GM21390 (cell line): ENCODE results near the gene SEPTIN10.
"Not testable (repeated sequence)": the region's sequence is repeated elsewhere in the genome, so short reads cannot be mapped to it uniquely, and the experiment has no call there.

Experiments
- ATAC-seq: cut with Tn5 transposase; IDR thresholded peaks from one replicate; pipeline ENCODE4 v1.9.1; 2021; ENCODE audit not compliant: unreplicated experiment

SEPTIN10 gene

DNA sequence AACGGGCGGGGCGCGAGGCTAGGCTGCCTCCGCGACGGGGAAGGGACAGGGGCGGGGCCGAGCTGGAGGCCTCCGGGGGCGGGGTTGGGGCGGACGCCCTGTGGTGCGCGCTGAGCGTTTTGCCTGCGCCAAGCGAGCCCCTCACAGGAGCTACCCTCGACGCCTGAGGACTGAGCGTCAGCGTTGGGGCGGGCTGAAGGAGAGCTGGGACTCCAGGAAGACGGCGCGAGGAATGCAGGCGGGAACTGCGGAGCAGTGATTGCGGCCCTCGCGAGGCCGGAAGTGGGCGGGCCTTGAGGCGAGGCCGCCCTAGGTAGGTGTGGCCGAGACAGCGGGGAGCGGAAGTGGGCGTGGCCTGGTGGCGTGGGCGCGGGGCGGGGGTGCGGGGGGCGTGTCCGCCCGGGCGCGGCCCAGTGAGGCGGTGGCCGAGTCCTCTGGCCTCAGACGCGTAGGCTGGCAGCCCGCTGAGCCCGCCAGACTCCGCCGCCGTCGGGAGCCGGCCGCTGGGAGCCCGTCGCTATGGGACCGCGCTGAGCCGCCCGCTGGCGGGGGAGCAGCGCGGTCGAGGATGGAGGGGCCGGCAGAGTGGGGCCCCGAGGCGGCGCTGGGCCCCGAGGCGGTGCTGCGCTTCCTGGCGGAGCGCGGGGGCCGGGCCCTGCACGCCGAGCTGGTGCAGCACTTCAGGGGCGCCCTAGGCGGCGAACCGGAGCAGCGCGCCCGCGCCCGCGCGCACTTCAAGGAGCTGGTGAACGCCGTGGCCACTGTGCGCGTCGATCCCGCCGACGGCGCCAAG lies at the start of gene SEPTIN10, which contains the start of gene SOWAHC:
TSS of gene SEPTIN10 (minus strand) at position 45 of the 793 bp plus-strand sequence. CDS start 139 bp downstream, outside the sequence.
TSS of gene SOWAHC (plus strand) at position 443 of the 793 bp plus-strand sequence. CDS start at position 569, 126 bp downstream.
- ATAC-seq: peak; percentile 79

DNA sequence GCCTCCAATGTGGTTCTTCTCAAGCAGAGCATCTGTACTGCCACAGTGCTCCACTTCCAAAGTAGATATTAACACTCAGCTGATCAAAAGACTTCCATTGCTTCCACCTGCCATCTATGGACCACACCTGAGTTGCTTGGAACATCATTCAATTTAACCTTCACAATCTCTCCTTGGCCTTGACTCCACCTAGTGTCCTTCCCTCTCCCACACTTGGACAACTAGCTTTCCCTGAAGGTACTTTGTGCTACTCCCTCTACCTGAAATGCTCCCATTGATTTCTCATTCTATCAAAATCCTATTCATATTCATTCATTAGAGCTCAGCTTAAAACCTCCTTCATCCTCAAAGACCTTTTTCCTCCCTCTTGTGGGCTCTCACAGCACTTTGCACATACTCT lies 49.1 kb upstream of the SEPTIN10 start:
- ATAC-seq: no peak

DNA sequence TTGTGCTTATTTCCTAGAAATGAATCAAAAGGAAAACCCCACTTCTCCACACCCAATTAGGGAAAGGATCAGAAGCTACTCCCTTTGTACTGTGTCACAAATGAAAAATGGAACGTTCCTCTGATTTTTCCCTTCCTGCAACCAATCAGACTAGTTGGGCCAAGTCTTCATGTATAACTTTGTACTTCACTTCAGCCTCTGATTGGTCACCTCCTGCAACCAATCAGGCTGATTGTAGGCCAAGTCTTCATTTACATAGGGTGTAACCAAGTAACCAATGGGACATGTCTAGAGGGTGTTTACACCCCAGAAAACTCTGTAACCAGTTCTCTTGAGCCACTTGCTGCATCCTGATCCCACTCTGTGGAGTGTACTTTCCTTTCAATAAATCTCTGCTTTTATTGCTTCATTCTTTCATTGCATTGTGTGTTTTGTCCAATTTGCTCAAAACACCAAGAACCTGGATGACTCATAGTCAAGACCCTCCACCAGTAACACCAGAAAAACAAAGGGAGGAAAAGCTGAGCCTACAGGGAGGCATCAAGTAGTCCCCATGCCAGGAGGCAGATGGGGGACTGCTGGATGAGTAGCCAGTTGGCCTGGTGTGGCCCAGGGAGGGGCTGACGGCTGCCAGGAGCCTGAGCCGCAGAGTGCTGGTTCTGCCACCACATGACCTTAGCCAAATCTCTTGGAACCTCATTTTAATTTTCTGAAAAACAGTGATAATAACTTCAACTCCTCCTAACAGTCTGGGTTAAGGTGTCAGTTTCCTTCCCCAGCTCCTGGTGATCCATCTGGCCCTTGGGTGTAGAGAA lies 46.5 kb upstream of the SEPTIN10 start:
- no peak for ATAC-seq

DNA sequence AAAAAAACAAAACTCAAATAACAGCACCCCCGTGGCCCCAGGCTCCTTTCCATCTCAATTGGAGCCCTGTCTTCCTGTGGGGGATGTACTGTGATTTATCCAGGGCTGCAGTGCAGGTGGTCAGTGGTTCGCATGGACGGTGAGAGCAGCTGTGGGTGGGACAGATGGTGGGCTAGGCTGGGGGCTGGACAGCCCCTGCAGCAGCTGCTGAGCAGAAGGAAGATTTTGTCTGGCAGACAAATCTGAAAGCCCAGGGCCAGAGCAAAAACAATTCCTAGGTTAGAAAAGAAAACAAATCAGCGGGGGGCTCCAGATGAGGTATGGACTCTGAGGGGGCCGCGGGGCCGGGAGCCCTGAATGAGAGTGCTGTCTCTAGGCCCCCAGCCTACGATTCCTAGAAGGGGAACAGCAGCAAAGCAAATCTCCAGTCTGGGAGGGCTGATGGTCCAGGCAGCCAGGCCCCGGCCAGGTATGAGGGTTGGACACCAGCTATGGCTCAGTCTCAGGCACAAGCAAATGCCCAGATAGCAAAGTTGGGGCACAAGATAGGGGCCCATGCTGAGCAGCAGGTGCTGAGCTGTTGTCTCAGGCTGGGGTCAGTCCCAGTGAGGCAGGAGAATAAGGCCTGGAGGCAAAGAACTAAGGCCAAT lies 45.8 kb upstream of the SEPTIN10 start:
- no peak for ATAC-seq

DNA sequence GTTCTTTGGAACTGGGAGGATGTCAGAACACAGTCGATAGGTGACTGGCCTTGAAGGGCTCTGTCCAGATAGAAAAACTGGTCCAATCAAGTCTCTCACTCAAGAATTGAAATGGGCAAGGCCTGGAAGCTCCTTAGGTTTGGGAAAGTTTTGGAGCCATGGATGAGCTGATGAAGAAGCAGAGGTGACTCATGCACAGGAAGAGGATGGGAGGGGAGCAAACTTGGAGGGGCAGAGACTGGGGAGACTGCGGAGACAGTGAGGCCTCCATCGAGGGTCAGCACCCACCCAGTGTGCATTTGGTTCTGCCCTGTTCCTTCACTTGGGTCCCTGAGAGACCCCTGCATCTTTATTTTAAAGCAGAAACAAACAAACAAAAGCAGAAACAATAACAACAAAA lies 41.5 kb upstream of the SEPTIN10 start:
- ATAC-seq: no peak

DNA sequence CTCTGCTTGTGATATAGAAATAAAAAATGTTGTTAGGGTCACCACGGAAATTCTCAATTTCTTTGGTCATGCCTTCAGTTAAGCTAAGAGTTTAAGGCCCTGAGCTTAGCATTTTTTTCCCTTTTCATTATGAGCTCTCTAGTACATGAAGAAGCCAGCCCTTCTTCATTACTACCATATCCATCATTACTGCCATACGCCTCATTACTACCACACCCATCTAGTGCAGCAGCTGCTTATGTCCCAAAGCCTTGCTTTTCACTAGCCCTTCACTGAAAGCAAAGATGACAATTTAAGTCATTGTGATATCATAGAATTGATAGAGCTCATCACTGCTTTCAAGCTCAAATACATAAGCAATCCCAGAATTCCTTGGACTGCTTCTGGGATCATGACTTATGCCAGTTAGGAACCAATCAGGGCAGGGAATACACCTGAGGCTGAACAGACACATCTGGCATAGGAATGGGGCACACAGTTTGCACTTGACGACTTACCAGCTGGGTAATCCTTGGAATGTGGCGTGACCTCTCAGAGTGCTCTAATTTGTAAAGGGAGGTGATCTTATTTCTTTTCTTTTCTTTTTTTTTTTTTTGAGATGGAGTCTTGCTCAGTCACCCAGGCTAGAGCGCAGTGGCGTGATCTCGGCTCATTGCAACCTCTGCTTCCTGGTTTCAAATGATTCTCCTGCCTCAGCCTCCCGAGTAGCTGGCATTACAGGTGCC lies 40.7 kb upstream of the SEPTIN10 start:
- ATAC-seq: no peak

DNA sequence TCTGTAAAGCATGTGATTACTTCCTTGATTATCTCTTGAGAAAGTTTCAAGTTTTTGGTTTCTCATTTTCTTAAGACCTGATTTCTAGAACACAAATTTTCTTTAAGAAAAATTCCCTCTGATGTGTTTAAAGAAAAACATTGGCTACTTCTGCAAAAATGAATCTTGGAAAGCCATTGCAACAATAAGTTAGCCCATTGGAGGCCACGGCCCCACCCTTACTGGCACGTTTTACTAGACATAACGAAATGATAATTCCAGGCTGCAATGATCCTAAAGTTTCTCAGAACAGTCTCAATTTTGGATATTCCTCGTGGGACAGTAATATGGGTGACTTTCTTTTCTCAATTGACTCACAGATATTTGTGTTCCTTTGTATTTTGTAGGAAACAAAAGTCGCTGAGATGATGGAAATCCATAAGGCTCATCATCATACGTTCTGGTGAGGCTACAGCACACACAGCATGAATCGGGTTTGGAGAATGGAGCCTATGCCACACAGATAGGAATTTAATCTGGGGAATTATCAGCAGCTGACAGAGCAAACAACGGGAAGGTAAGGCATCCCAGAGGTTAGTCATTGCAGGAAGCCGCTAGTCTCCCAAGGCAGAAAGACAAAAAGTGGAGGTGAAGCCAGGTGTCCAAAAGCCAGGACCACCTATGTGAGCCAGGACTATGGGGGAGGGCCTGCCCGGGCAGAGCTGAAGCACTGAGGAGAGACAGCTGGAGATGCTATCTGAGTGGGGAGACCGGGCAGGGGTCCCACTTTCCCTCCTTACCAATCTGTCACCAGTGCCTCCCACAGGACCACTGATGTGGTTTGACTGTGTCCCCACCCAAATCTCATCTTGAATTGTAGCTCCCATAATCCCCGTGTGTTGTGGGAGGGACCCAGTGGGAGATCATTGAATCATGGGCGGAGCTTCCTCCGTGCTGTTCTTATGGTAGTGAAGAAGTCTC lies 36.2 kb upstream of the SEPTIN10 start:
- ATAC-seq: no peak

DNA sequence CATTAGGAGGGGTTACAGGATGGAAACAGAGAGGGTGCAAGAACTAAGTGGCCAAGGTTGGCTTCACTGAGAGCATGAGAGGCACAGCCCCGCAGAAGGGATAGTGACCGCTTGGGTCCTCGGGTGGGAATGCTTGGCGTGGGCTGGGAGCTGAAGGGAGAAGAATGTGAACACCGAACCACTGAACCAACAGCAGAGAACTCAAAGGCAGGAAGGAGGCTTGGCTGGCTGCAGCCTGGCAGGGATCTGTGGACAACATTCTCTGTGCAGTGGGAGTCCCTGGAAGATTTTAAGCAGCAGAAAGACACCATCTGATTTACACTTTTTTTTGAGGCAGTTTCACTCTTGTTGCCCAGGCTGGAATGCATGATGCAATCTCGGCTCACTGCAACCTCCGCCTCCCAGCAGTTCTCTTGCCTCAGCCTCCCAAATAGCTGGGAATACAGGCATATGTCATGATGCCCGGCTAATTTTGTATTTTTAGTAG lies 34.3 kb upstream of the SEPTIN10 start:
- ATAC-seq: no peak

DNA sequence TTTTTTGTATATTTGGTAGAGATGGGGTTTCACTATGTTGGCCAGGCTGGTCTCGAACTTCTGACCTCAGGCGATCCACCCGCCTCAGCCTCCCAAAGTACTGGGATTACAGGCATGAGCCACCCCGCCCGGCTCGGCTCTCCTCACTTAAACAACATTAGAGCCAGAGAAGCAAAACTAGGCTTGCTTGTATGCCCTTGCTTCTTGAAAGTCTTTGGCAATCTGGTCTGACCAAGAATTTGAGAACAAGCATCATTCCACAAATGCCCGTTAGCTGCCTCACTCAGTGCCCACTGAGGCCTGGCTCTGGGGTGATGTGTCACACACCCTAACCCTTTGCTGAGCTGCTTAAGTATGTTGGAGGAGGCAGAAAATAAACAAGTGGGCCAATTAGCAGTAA lies 33.9 kb upstream of the SEPTIN10 start:
- no peak for ATAC-seq

DNA sequence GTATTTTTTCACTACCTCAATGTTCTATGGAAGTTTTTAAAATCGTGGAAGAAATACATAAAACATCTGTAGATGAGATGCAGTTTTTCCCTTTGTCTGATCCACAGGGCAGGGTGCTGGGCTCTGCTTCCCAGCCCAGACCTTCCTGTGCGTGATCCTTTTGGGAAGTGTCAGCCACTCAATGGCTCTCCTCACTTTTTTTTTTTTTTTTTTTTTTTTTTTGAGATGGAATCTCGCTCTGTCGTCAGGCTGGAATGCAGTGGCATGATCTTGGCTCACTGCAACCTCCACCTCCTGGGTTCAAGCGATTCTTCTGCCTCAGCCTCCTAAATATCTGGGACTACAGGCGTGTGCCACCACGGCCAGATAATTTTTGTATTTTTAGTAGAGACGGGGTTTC lies 33.2 kb upstream of the SEPTIN10 start:
- ATAC-seq: no peak

DNA sequence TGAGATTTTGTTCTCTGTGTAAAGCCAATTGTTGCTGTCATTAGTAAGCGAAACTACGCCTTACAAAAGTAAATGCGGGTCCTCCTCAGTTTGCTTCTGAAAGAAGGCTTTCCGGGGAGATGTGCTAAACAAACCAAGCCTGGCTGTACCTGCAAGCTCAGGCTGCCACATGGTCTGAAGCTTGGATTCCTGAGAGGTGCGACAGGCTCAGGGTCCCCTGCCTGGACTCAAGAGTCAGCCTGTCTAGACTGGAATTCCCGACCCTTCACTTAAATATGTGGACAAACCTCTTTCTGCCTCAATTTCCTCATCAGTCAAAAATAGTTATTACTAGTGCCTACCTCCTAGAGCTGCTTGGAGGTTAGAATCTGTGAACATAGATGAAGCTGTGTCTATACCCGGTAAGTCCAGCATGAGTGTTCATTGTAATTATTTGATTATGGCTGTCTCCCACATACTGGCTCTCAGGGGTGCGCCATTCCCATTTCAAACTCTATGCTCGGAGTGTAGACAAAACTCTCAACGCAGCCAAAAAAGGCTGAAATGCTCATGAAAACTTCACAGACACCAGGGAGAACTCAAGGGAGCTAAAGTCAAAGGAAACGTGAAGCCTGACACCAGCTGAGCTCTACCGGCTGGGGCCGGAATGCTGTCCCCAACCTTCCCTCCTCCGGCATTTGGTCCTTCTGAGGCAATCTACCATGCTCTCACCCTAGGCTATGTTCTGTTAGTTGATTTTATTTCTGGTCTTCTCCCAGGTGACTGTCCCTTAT lies 31.8 kb upstream of the SEPTIN10 start:
- ATAC-seq: no peak

DNA sequence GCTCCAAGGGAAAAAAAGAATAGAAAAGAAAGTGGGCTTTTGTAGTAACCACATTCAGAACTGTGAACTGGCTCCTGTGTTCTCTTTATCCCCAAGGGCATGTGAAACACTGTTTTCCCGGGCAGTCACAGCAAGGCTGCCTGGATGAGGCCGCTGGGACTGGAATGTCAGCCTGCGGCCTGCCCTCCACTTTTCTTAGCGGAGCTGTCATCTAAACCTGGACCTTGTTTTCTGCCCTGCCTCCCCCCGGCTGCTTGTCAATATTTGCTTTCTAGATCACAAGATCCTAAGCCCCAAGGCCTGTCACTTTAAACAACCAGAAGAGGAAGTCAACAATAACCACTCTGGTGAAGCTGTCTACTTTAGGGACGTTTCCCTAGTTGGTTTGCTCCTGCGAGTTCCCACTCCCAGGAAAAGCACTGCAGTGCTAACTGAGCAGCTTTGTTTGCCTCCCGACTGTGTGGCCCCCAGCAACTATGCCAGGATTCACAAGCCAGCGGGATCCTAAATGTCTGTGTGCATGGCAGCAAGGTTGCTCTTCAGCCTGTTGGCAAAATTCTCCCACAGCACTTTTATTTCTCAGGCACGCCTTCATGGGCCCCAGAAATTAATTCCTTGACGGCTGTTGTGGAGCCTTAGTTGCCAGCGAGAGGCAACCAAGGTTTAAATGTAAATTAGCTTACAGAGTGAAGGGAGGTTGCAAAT lies 31.0 kb upstream of the SEPTIN10 start:
- ATAC-seq: no peak

DNA sequence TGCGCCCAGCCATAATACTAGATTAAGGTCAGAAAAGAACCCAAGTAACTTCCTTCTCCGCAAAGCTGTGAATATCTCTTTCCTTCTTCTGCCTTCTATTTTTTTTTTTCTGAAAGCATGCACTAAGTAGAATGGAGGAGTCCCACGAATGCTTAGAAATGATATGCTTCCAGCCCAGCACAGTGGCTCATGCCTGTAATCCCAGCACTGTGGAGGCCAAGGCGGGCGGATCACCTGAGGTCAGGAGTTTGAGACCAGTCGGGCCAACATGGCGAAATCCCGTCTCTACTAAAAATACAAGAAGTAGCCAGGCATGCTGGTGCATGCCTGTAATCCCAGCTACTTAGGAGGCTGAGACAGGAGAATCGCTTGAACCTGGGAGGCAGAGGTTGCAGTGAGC lies 26.2 kb upstream of the SEPTIN10 start:
- ATAC-seq: not testable (repeated sequence)

DNA sequence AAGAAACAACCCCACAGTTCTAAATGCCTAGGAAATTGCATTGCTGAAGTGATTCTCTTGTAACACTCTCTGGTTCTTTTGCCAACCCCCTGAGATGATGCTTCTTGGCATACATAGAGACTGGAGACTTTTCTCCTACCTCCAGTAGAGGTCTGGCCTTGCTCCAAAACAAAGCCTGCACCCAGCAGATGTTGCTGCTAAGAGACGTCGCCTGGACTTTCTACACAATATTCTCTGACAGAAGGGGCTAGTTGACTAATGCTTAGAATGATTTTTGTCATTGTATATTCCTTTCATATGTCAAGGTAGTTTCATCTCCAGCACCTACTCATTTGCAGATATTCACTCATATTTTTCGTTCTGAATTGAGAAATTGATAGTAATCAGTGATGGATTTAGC lies 25.0 kb upstream of the SEPTIN10 start:
- ATAC-seq: no peak

DNA sequence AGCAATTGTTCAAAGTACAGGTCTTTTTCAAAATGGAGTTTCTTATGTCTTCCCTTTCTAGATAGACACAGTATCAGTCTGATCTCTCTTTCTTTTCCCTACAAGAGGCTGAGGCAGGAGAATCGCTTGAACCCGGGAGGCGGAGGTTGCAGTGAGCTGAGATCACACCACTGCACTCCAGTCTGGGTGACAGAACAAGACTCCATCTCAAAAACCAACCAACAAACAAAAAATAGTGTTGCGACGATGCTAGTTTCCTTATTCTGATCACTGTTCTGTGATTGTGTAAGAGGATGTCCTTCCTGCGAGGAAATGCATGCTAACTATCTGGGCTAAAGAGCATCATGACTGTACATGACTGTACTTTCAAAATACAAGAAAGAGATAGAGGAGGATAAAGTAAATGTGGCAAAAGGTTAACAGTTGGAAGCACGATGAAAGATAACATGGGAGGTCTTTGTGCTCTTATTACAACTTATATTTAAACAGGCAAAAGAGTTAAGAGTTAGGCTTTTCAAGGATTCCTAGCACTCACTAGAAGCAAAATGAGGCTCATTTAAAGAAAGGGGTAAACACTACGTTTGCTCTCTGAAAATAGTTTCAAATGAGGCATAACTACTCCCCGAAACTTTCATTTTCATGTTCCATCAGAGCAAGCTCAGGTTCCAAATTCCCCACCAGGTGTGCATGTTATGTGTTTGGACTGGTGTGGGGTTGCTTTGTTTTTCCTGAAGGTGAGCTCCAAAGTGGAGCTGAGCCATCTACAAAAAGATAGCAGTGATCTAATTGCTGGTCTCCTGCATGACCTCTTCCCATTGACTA lies 24.2 kb upstream of the SEPTIN10 start:
- peak; percentile 83 for ATAC-seq

DNA sequence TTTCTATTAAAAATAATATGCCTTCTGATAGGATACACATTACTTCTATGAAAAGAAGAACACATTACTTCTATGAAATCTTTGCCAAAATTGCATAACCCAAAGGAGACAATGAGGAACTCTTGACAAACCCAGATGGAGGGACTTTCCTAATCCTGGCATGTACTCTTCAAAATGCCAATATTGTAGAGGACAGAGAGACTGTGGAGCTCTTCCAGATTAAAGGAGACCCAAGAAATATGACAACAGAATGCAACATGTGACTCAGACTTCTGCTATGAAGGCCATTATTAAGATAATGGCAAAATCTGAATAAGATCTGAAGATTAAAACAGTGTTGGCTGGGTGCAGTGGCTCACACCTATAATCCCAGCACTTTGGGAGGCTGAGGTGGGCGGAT lies 22.6 kb upstream of the SEPTIN10 start:
- no peak for ATAC-seq
